Body of pancreas (tissue), 4 donors: ENCODE results near the gene KIF11. TPM values are rescaled to one million over a fixed set of nuclear protein-coding genes. Genes with fewer than 3 reads are reported as not detected.
"Not testable (repeated sequence)": the region's sequence is repeated elsewhere in the genome, so short reads cannot be mapped to it uniquely, and the experiment has no call there.

Source experiments
- ATAC-seq: fragments of 150-250 bp; one replicate; pipeline ENCODE4 v1.9.1; 2016
- DNase-seq, 4 donors: peaks; one replicate each; pipeline ENCODE4 v3.0.0-alpha.2; 2019
- H3K27ac ChIP-seq, 4 donors: fragments of 200-600 bp; sonication (generic); 1 replicate in 3 of 4; 2 replicates in 1 of 4; pipeline versions ENCODE4 v1.5.1 to v1.6.1; 2016 to 2019; ENCODE audit warnings: mild to moderate bottlenecking in 1 of 4, mixed read lengths in 1 of 4, moderate library complexity in 1 of 4
- H3K27me3 ChIP-seq, 2 donors: fragments of 200-600 bp; sonication (generic); one replicate each; pipeline ENCODE4 v1.6.0; 2016; ENCODE audit warnings: mild to moderate bottlenecking in 1 of 2
- H3K36me3 ChIP-seq, 2 donors: fragments of 200-600 bp; sonication (generic); replicated peaks in 1 of 2; 2 replicates each; pipeline ENCODE4 v1.5.1; 2016; ENCODE audit warnings: low read depth in 2 of 2; ENCODE audit not compliant: insufficient read depth in 1 of 2
- H3K4me1 ChIP-seq: fragments of 200-600 bp; sonication (generic); one replicate; pipeline ENCODE4 v1.6.0; 2016
- H3K4me3 ChIP-seq, 2 donors: fragments of 200-600 bp; sonication (generic); 1 replicate in 1 of 2; 2 replicates in 1 of 2; pipeline ENCODE4 v1.5.1; 2016 to 2019
- H3K9me3 ChIP-seq, 3 donors: fragments of 200-600 bp; sonication (generic); 1 replicate in 2 of 3; 2 replicates in 1 of 3; pipeline ENCODE4 v1.5.1; 2016
- CTCF ChIP-seq, 7 experiments: fragments of 450-650 bp in 4 of 7; fragments of 200-600 bp in 3 of 7; sonication (generic) in 3 of 7; IDR thresholded peaks; one replicate each; pipeline ENCODE4 v1.5.1; 2016 to 2019; ENCODE audit warnings: antibody characterized with exemption in 7 of 7
- POLR2A ChIP-seq, 3 donors: fragments of 450-650 bp; IDR thresholded peaks; one replicate each; pipeline ENCODE4 v1.6.1; 2016; ENCODE audit warnings: antibody characterized with exemption in 3 of 3, mild to moderate bottlenecking in 2 of 3
- whole genome bisulfite sequencing, 2 donors: methylation state at CpG; one replicate each; pipeline ENCODE4 v1.1.5; 2017; 5-methylcytosine and 5-hydroxymethylcytosine counted together
- intact Hi-C: fragments of 100-400 bp; cut with DNase I; formaldehyde crosslinking; loops from one replicate; pipeline ENCODE4 v1.15.1; 2023
- total RNA-seq, 2 donors: library from RNA; depleted of rRNA; stranded (reverse); fragments of >200 nt; gene quantifications; one replicate each; pipeline ENCODE4 v1.1.0, GENCODE V29; 2016

The KIF11 gene
- total RNA-seq, 2 donors from 2014 or later: 0.26 to 0.66 TPM

- no peak overlapping the region for H3K4me3 ChIP-seq
- intact Hi-C loops: no loop called here
- no peaks in the 10 kb centered on the region for H3K27me3 ChIP-seq
- H3K9me3 ChIP-seq: no peaks in the 10 kb centered on the region
- 90 to 95% methylated on average over 4 of the region's 4 CpGs for WGBS, 2 donors
- no peak for TF ChIP-seq CTCF (IDR thresholded peaks at IDR 0.05)
- TF ChIP-seq POLR2A (IDR thresholded peaks at IDR 0.05): no peak
- H3K4me1 ChIP-seq: peaks cover 44% of the 10 kb centered on the region
- no peak overlapping the region for H3K27ac ChIP-seq
- no peaks in the 10 kb centered on the region for H3K36me3 ChIP-seq
- no peak for ATAC-seq
- no peak for DNase-seq
These were observed 24.9 kb upstream of the KIF11 start for GRCh38 chr10:92567952-92568600.

- Histone ChIP-seq H3K27me3 (no peaks in the 10 kb centered on the region), H3K9me3 (no peaks in the 10 kb centered on the region), H3K36me3 (no peaks in the 10 kb centered on the region), H3K27ac (no peak overlapping the region), H3K4me1 (peaks cover 44% of the 10 kb centered on the region), H3K4me3 (no peak overlapping the region)
- TF ChIP-seq CTCF (IDR thresholded peaks at IDR 0.05): no peak
- no peak for TF ChIP-seq POLR2A (IDR thresholded peaks at IDR 0.05)
- DNase-seq (no peak), ATAC-seq (no peak)
- intact Hi-C loops: no loop called here
- 69 to 72% methylated on average over 2 of the region's 2 CpGs for WGBS, 2 donors
These were observed 23.9 kb upstream of the KIF11 start for GRCh38 chr10:92569071-92569470.

DNA sequence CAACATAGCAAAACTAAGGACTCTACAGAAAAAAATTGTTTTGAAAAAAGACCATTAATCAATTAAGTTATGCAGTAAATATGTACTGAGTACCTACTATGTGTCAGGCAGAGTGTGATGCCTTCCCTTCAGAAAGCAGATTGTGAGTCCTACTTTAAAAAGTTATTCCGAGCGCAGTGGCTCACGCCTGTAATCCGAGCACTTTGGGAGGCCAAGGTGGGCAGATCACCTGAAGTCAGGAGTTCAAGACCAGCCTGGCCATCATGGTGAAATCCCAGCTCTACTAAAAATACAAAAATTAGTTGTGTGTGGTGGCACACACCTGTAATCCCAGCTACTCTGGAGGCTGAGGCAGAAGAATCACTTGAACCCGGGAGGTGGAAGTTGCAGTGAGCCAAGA lies 23.3 kb upstream of the KIF11 start:
- WGBS, 2 donors: 93 to 94% methylated on average over 5 of the region's 5 CpGs
- ATAC-seq, H3K27me3 ChIP-seq, H3K4me3 ChIP-seq, DNase-seq, H3K36me3 ChIP-seq, H3K27ac ChIP-seq, H3K9me3 ChIP-seq: not testable (repeated sequence)
- intact Hi-C loops: loop anchor here (5.0 kb wide), 1 partner anchor 52 kb away; no protein-coding TSS in a partner anchor
- peaks cover 44% of the 10 kb centered on the region for H3K4me1 ChIP-seq

GRCh38 chr10:92571649-92572048 lies 21.3 kb upstream of the KIF11 start:
- H3K27ac ChIP-seq: no peak overlapping the region
- H3K27me3 ChIP-seq: no peaks in the 10 kb centered on the region
- H3K36me3 ChIP-seq: no peaks in the 10 kb centered on the region
- no peak overlapping the region for H3K4me3 ChIP-seq
- no peaks in the 10 kb centered on the region for H3K9me3 ChIP-seq
- intact Hi-C loops: loop anchor here (5.0 kb wide), 1 partner anchor 54 kb away; no protein-coding TSS in a partner anchor
- peaks cover 43% of the 10 kb centered on the region for H3K4me1 ChIP-seq
- DNase-seq (no peak), ATAC-seq (no peak)
- 26 to 27% methylated on average over 2 of the region's 2 CpGs for WGBS, 2 donors
- TF ChIP-seq POLR2A (IDR thresholded peaks at IDR 0.05) (no peak), CTCF (IDR thresholded peaks at IDR 0.05) (no peak)

DNA sequence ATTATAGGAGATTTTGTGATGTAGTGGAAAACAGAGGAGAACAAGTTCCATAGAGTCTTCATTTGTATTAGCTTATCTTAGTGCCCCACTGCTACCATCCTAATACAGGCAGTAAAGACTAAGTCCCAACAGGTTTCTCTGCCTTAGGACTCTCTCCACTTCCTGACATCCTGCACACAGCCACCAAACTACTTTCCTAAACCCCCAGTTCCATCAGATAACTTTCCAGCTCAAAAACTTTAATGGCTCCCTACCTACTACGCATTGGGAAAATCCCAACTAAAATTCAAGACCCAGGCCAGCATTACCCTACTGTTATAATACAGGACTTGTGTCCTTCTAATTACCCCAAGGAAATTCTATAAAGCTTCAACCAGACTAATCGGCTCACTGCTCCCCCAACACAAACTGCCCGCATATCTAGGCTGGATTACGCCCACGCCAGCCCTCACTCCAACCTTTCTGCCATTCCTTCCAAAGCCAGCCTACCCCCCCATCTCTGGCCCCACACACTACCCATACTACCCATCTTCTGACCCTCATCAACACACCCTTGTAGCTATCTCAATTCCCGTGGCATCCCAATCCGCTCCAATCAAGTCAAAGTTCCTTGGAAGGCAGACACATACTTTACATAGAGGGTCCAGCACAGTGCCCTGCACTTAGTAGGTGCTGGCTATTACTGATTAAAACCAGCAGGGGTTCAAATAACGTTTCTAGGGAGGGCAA lies 20.4 kb upstream of the KIF11 start:
- intact Hi-C loops: loop anchor here (5.0 kb wide), 1 partner anchor 55 kb away; no protein-coding TSS in a partner anchor
- no peak for ATAC-seq
- H3K4me1 ChIP-seq: peaks cover 36% of the 10 kb centered on the region

More for the DNA sequence above, 20.4 kb upstream of the KIF11 start:
- Histone ChIP-seq H3K9me3 (no peaks in the 10 kb centered on the region), H3K27me3 (no peaks in the 10 kb centered on the region), H3K4me3 (peak overlapping the region in 1 of 2 donors; percentile 62), H3K27ac (peak overlapping the region in 3 of 4 donors; percentile 93 to 95 (median 94)), H3K36me3 (no peaks in the 10 kb centered on the region)
- TF ChIP-seq CTCF (IDR thresholded peaks at IDR 0.05): no peak
- no peak for TF ChIP-seq POLR2A (IDR thresholded peaks at IDR 0.05)
- DNase-seq: no peak
- whole genome bisulfite sequencing, 2 donors: 19 to 23% methylated on average over 8 of the region's 8 CpGs
